H1 (cell line): ENCODE data around the gene ASPG. TPM values are rescaled to one million over a fixed set of nuclear protein-coding genes. Genes with fewer than 3 reads are reported as not detected.
A peak's percentile ranks its signal among the peaks of the same experiment; 100 is the strongest.

ENCODE experiments used
- CTCF ChIA-PET: fragments of 300-600 bp; sonication (Branson Sonifier 250); formaldehyde crosslinking; loops from one replicate; lab custom pipeline; 2021; ENCODE audit not compliant: partially characterized antibody; lab: Charles Lee
- POLR2A ChIA-PET: fragments of 300-600 bp; sonication (Branson Sonifier 250); formaldehyde crosslinking; loops from one replicate; lab custom pipeline; 2021; ENCODE audit warnings: inconsistent platforms; ENCODE audit not compliant: partially characterized antibody; lab: Charles Lee
- DNase-seq, 2 experiments: peaks; one replicate each; pipeline versions ENCODE4 v3.0.0 to v3.0.0-alpha.2; 2010 to 2022; ENCODE audit warnings: low spot score in 2 of 2, low read depth in 1 of 2, mixed read lengths in 1 of 2
- FAIRE-seq: peaks from 2 replicates; lab custom pipeline; 2011; peaks lifted over from hg19 to GRCh38; lab: Jason Lieb, UNC
- H2AFZ ChIP-seq: 2 replicates; pipeline ENCODE4 v1.8.1; 2012; ENCODE audit warnings: low read length, inconsistent platforms
- H2AK5ac ChIP-seq: 2 replicates; pipeline ENCODE4 v1.6.1; 2013; ENCODE audit warnings: low read depth, low read length
- H2BK120ac ChIP-seq: replicated peaks from 2 replicates; pipeline ENCODE3; 2013; ENCODE audit warnings: low read depth, low read length, inconsistent platforms
- H2BK12ac ChIP-seq: 2 replicates; pipeline ENCODE4 v1.6.1; 2013; ENCODE audit warnings: low read depth, low read length
- H2BK15ac ChIP-seq: 2 replicates; pipeline ENCODE4 v1.6.1; 2013; ENCODE audit warnings: low read length
- H2BK20ac ChIP-seq: 2 replicates; pipeline ENCODE4 v1.6.1; 2013; ENCODE audit warnings: low read length
- H2BK5ac ChIP-seq: 2 replicates; pipeline ENCODE4 v1.6.1; 2013; ENCODE audit warnings: low read depth, low read length
- H3K14ac ChIP-seq: 2 replicates; pipeline ENCODE4 v1.6.1; 2013; ENCODE audit warnings: inconsistent platforms; ENCODE audit not compliant: insufficient read length
- H3K18ac ChIP-seq: 2 replicates; pipeline ENCODE4 v1.6.1; 2013; ENCODE audit warnings: low read length; ENCODE audit errors: extremely low read depth
- H3K23ac ChIP-seq: 2 replicates; pipeline ENCODE4 v1.6.1; 2013; ENCODE audit warnings: inconsistent platforms; ENCODE audit not compliant: insufficient read length
- H3K23me2 ChIP-seq: 2 replicates; pipeline ENCODE4 v1.6.1; 2013; ENCODE audit warnings: low read depth, low read length
- H3K27ac ChIP-seq: 2 replicates; pipeline ENCODE4 v1.6.1; 2011; ENCODE audit warnings: low read depth, low read length, inconsistent platforms
- H3K27me3 ChIP-seq, 4 experiments: replicated peaks in 1 of 4; 1 replicate in 1 of 4; 2 replicates in 3 of 4; pipeline versions ENCODE4 v1.6.1 to v1.8.1; 2011 to 2013; ENCODE audit warnings: low read length in 3 of 4, mild to moderate bottlenecking in 3 of 4, inconsistent platforms in 2 of 4, mixed read lengths in 2 of 4, moderate library complexity in 1 of 4; ENCODE audit not compliant: control insufficient read depth in 3 of 4, insufficient read depth in 3 of 4; ENCODE audit errors: extremely low read depth in 1 of 4
- H3K36me3 ChIP-seq, 4 experiments: 2 replicates each; pipeline versions ENCODE4 v1.6.1 to v1.8.1; 2011 to 2013; ENCODE audit warnings: mild to moderate bottlenecking in 4 of 4, low read length in 3 of 4, moderate library complexity in 2 of 4, control low read depth in 1 of 4, inconsistent platforms in 1 of 4; ENCODE audit not compliant: insufficient read depth in 4 of 4, control insufficient read depth in 2 of 4
- H3K4ac ChIP-seq: replicated peaks from 2 replicates; pipeline ENCODE3; 2013; ENCODE audit warnings: low read length, low read depth, mixed read lengths, inconsistent platforms; ENCODE audit not compliant: insufficient read length
- H3K4me1 ChIP-seq, 4 experiments: replicated peaks in 1 of 4; 1 replicate in 1 of 4; 2 replicates in 3 of 4; pipeline versions ENCODE4 v1.6.1 to v1.8.1; 2011 to 2013; ENCODE audit warnings: low read length in 3 of 4, inconsistent platforms in 2 of 4, mixed read lengths in 1 of 4; ENCODE audit not compliant: insufficient read depth in 4 of 4, control insufficient read depth in 3 of 4
- H3K4me2 ChIP-seq, 2 experiments: 2 replicates each; pipeline versions ENCODE4 v1.6.1 to v1.8.1; 2011 to 2013; ENCODE audit warnings: low read depth in 2 of 2, low read length in 2 of 2, control low read depth in 1 of 2, inconsistent platforms in 1 of 2, mild to moderate bottlenecking in 1 of 2; ENCODE audit not compliant: insufficient read depth in 1 of 2
- H3K4me3 ChIP-seq, 4 experiments: fragments of 200-600, 300-600 bp in 1 of 4; sonication (generic), shearing (Covaris generic), sonication (Bioruptor Twin) in 1 of 4; 2 replicates each; pipeline versions ENCODE4 v1.5.1 to v1.8.1; 2011 to 2016; ENCODE audit warnings: low read length in 4 of 4, low read depth in 3 of 4, control low read depth in 2 of 4, inconsistent platforms in 2 of 4, mild to moderate bottlenecking in 2 of 4, mixed read lengths in 1 of 4, moderate library complexity in 1 of 4; ENCODE audit not compliant: insufficient read depth in 2 of 4; ENCODE audit errors: extremely low read depth in 1 of 4
- H3K56ac ChIP-seq: replicated peaks from 2 replicates; pipeline ENCODE3; 2013; ENCODE audit warnings: low read depth, mild to moderate bottlenecking, mixed read lengths, low read length, inconsistent platforms; ENCODE audit not compliant: insufficient read length
- H3K79me1 ChIP-seq: 2 replicates; pipeline ENCODE4 v1.6.1; 2013; ENCODE audit warnings: low read depth, low read length, control low read depth
- H3K79me2 ChIP-seq, 2 experiments: 2 replicates each; pipeline versions ENCODE4 v1.6.1 to v1.8.1; 2012 to 2013; ENCODE audit warnings: low read length in 2 of 2, mild to moderate bottlenecking in 2 of 2, inconsistent platforms in 1 of 2; ENCODE audit not compliant: insufficient read depth in 2 of 2, control insufficient read depth in 1 of 2
- H3K9ac ChIP-seq, 4 experiments: replicated peaks in 1 of 4; 1 replicate in 1 of 4; 2 replicates in 3 of 4; pipeline versions ENCODE4 v1.6.1 to v1.8.1; 2011 to 2013; ENCODE audit warnings: low read depth in 3 of 4, low read length in 3 of 4, control low read depth in 2 of 4, mild to moderate bottlenecking in 2 of 4, moderate library complexity in 2 of 4, inconsistent platforms in 1 of 4; ENCODE audit errors: extremely low read depth in 1 of 4
- H3K9me3 ChIP-seq, 2 experiments: 2 replicates each; pipeline versions ENCODE4 v1.6.1 to v1.8.1; 2012 to 2013; ENCODE audit warnings: mild to moderate bottlenecking in 2 of 2, moderate library complexity in 2 of 2, control low read depth in 1 of 2, inconsistent platforms in 1 of 2, low read depth in 1 of 2, low read length in 1 of 2, mixed read lengths in 1 of 2; ENCODE audit not compliant: insufficient read depth in 2 of 2
- H4K20me1 ChIP-seq, 2 experiments: replicated peaks in 1 of 2; 2 replicates each; pipeline versions ENCODE3 to v1.8.1; 2011 to 2013; ENCODE audit warnings: inconsistent platforms in 2 of 2, low read length in 2 of 2, mild to moderate bottlenecking in 1 of 2; ENCODE audit not compliant: insufficient read depth in 2 of 2, control insufficient read depth in 1 of 2
- H4K5ac ChIP-seq: 2 replicates; pipeline ENCODE4 v1.6.1; 2013; ENCODE audit warnings: low read length, low read depth, mixed read lengths, inconsistent platforms; ENCODE audit not compliant: insufficient read length
- H4K8ac ChIP-seq: 2 replicates; pipeline ENCODE4 v1.8.0; 2013; ENCODE audit warnings: mild to moderate bottlenecking, moderate library complexity, low read length, inconsistent platforms; ENCODE audit not compliant: insufficient read depth; ENCODE audit errors: extremely low read depth
- H4K91ac ChIP-seq: replicated peaks from 2 replicates; pipeline ENCODE3; 2013; ENCODE audit warnings: low read length, mixed read lengths, inconsistent platforms; ENCODE audit not compliant: insufficient read length
- BACH1 ChIP-seq: IDR thresholded peaks from 2 replicates; pipeline ENCODE4 v1.6.1; 2012; ENCODE audit warnings: low read length, improper control_type of control experiment
- MAX ChIP-seq: IDR thresholded peaks from 2 replicates; pipeline ENCODE4 v1.6.1; 2012; ENCODE audit warnings: inconsistent platforms
- NRF1 ChIP-seq: IDR thresholded peaks from 2 replicates; pipeline ENCODE4 v1.6.1; 2011; ENCODE audit warnings: mild to moderate bottlenecking, low read depth, low read length, improper control_type of control experiment
- SIX5 ChIP-seq: IDR thresholded peaks from 2 replicates; pipeline ENCODE4 v1.6.1; 2011; ENCODE audit warnings: mild to moderate bottlenecking, low read depth, low read length
- ZNF274 ChIP-seq: IDR thresholded peaks from 2 replicates; pipeline ENCODE4 v1.7.0; 2012; ENCODE audit warnings: low read length, borderline replicate concordance; ENCODE audit errors: extremely low read depth
- WGBS, 2 experiments: shearing (Covaris generic) in 1 of 2; methylation state at CpG; one replicate each; pipeline versions ENCODE4 v1.1.6 to v1.1.7; 2013 to 2015; ENCODE audit warnings: low lambda C conversion rate in 2 of 2, mixed read lengths in 2 of 2, inconsistent platforms in 1 of 2, low coverage in 1 of 2, missing lambda C conversion rate in 1 of 2; ENCODE audit not compliant: insufficient replicate concordance in 2 of 2, insufficient coverage in 1 of 2, insufficient read length in 1 of 2; ENCODE audit errors: extremely low coverage in 1 of 2, missing lambda C conversion rate in 1 of 2; 5-methylcytosine and 5-hydroxymethylcytosine counted together
- polyA plus RNA-seq, 7 experiments: library from polyadenylated mRNA; depleted of rRNA in 3 of 7; stranded (reverse) in 5 of 7; unstranded in 2 of 7; fragments of >200 nt in 5 of 7; fragments of 200-250 nt in 2 of 7; gene quantifications; 1 replicate in 5 of 7; 2 replicates in 1 of 7; 4 replicates in 1 of 7; pipeline versions ENCODE4 v1.2.1 to v1.2.3, GENCODE V29; 2011 to 2013; ENCODE audit warnings: missing spikeins in 2 of 7, mixed read lengths in 2 of 7
- total RNA-seq: library from RNA; stranded (reverse); fragmentation: NEBNext Ultra II Directional; extraction: Animal tissue kit (Norgen Biotek cat#: 25700); gene quantifications from 2 replicates; pipeline ENCODE4 v1.2.1, GENCODE V29; 2021

Gene ASPG
- total and polyA plus RNA-seq, 2 of the 8 experiments (the other 6 are each of a cell fraction or from before 2014, with no cell fraction given), result 0.34 to 0.59 TPM

- H2BK15ac ChIP-seq, result no peak overlapping the region
- 80% methylated on average over 20 of the region's 28 CpGs; no CpG with 5 or more reads in 1 of the 2 experiments for WGBS, 2 experiments
- no peak overlapping the region for H3K14ac ChIP-seq
- H3K27ac ChIP-seq, result peak overlapping the region; percentile 35; the same call in 1 of the 2 replicates
- H3K4me1 ChIP-seq, result peaks cover 0 to 41% (median 31%) of the 10 kb centered on the region in 4 experiments; a peak in 6 of 7 replicates
- peaks cover 0 to 7% (median 5%) of the 10 kb centered on the region in 4 experiments; a peak in 3 of 8 replicates for H3K36me3 ChIP-seq
- H3K4me2 ChIP-seq, result peak overlapping the region; percentile 15 to 39; a peak in 3 of 4 replicates
- FAIRE-seq (no peak), DNase-seq (peak in 1 of 2 experiments; percentile 53)
- POLR2A ChIA-PET, result interaction anchor here (1.2 kb wide), 1 partner anchor 576 kb away, joined by 3 read pairs; no protein-coding TSS in a partner anchor
- no peak overlapping the region for H4K5ac ChIP-seq
- peak overlapping the region; percentile 28 for H3K56ac ChIP-seq
- peak overlapping the region; percentile 75; the same call in 1 of the 2 replicates for H2BK12ac ChIP-seq
- H3K4ac ChIP-seq, result no peak overlapping the region
- peaks cover 11 to 35% of the 10 kb centered on the region in 2 experiments for H4K20me1 ChIP-seq
- H3K18ac ChIP-seq, result peak overlapping the region; percentile 83
- no peak overlapping the region for H3K23ac ChIP-seq
- H4K8ac ChIP-seq, result peak overlapping the region; percentile 3; the same call in 1 of the 2 replicates
- no peak overlapping the region for H3K9ac ChIP-seq
- CTCF ChIA-PET, result interaction anchor here (0.8 to 3.9 kb wide), 7 partner anchors 8 to 327 kb away, joined by 3 to 16 read pairs (median 3); partner anchors contain the start of gene ASPG
- no peaks in the 10 kb centered on the region for H3K27me3 ChIP-seq
- H2BK20ac ChIP-seq, result 0 out of 2 replicates have a peak overlapping the region, but pooled peaks have one; percentile 72
- H3K23me2 ChIP-seq, result no peaks in the 10 kb centered on the region; the same call in 1 of the 2 replicates
- no peak overlapping the region for H2BK120ac ChIP-seq
- peaks cover 28 to 87% of the 10 kb centered on the region in 2 experiments; a peak in 3 of 4 replicates for H3K79me2 ChIP-seq
- H2AFZ ChIP-seq, result no peak overlapping the region
- H2BK5ac ChIP-seq, result peak overlapping the region; percentile 78; the same call in 1 of the 2 replicates
- no peak for TF ChIP-seq BACH1
- no peak for TF ChIP-seq MAX
- no peak for TF ChIP-seq ZNF274
- no peak for TF ChIP-seq NRF1
- no peak for TF ChIP-seq SIX5
- peaks cover 30% of the 10 kb centered on the region for H3K79me1 ChIP-seq
- H2AK5ac ChIP-seq, result no peak overlapping the region
- H3K9me3 ChIP-seq, result no peaks in the 10 kb centered on the region
- no peak overlapping the region for H3K4me3 ChIP-seq
- peak overlapping the region; percentile 85 for H4K91ac ChIP-seq
Observed at GRCh38 chr14:104147346-104148125, 62.0 kb downstream of the ASPG start.
